Epithelial cell of esophagus (primary cell): Measurements from ENCODE around the gene ANKRD53.

ENCODE experiments used
- DNase-seq: peaks from one replicate; pipeline ENCODE4 v3.0.0; 2010; ENCODE audit warnings: low read depth
- H3K4me3 ChIP-seq: 2 replicates; pipeline ENCODE4 v1.5.1; 2011; ENCODE audit warnings: mild to moderate bottlenecking, low read length, control low read depth
- TF ChIP-seq, protein P1 (sequence below): IDR thresholded peaks from 2 replicates; pipeline ENCODE4 v1.5.1; 2011; ENCODE audit warnings: low read depth, mild to moderate bottlenecking, low read length, control low read depth, inconsistent platforms; ENCODE audit not compliant: insufficient read depth; ENCODE audit errors: missing control alignments

ANKRD53 gene

DNA sequence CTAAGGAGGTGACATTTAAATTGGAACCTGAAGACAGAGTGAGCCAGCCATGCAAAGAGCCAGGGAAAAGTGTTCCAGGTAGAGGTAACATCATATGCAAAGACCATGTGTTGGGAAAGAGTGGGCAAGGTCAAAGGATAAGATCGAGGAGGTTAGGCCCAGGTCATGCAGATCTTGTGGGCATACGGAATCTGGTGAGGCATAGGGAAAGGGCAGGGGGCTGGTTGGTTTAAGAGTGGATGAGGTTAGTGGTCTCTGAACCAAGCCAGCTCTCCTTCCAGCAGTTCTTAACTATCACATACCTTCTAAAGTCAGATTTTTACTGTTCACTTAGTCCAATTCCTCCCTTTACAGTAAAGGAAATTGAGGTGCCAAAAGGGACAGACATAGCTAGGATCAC is 3.0 kb downstream of the ANKRD53 start:
- TF ChIP-seq, protein P1, sequence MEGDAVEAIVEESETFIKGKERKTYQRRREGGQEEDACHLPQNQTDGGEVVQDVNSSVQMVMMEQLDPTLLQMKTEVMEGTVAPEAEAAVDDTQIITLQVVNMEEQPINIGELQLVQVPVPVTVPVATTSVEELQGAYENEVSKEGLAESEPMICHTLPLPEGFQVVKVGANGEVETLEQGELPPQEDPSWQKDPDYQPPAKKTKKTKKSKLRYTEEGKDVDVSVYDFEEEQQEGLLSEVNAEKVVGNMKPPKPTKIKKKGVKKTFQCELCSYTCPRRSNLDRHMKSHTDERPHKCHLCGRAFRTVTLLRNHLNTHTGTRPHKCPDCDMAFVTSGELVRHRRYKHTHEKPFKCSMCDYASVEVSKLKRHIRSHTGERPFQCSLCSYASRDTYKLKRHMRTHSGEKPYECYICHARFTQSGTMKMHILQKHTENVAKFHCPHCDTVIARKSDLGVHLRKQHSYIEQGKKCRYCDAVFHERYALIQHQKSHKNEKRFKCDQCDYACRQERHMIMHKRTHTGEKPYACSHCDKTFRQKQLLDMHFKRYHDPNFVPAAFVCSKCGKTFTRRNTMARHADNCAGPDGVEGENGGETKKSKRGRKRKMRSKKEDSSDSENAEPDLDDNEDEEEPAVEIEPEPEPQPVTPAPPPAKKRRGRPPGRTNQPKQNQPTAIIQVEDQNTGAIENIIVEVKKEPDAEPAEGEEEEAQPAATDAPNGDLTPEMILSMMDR: no peak
- DNase-seq: no peak

DNA sequence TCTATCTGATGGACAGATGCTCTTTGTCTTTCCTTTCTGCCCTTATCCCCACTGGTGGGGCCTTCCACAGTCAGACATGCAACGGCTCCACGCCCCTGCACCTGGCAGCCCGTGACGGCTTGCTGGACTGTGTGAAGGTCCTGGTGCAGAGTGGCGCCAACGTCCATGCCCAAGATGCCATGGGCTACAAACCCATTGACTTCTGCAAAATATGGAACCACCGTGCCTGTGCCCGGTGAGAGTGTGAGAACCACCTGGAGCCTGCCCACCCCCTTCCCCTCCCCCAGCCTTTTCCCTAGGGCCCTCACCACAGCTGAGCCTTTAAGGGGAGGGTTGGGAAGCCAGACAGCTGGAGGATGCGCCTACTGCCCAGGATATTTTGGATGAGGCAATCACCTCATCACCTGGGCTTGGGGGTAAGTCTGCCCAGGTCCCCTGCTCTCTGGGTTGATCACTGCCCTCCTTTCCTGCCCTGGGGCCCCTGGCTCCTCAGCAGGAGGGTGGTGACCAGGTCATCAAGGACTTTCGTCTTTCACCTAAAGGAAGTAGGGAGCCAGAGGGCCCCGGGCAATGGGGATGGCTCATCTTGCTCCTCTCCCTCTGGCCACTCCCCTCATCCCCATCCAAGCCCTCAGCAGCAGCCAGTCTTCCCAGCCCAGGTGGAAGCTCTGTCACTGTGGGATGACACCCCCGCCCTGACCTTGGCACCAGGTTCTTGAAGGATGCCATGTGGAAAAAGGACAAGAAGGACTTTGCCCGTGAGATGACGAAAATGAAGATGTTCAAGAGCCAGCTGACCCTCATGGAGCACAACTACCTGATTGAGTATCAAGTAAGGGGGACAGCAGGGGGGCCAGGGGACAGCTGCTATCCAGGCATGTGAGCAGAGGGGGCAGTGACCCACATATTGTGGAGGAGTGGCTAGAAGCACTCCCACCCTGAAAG is 3.7 kb downstream of the ANKRD53 start:
- TF ChIP-seq, protein P1: no peak
- no peak overlapping the region for H3K4me3 ChIP-seq
- no peak for DNase-seq

More for the DNA sequence above, 3.0 kb downstream of the ANKRD53 start:
- H3K4me3 ChIP-seq: no peak overlapping the region

DNA sequence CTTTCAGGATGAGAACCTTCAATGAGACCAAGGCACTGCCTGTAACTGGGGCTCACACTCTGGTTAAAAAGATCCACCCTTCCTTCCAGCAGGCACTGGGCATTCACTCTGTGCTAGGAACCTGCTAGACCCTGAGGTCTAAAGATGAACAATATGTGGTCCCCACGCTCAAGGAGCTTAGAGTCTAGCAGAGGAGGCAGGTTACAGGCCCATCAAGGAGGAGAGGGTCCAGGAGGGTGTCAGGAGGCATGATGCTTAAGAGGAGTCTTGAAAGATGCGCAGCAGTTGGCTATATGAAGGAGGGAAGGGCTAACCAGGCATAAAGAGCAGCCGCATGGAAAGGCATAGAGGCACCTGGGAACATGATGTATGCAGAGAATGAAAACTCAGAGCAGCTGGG is 4.5 kb downstream of the ANKRD53 start:
- H3K4me3 ChIP-seq: no peak overlapping the region
- TF ChIP-seq, protein P1: no peak

DNA sequence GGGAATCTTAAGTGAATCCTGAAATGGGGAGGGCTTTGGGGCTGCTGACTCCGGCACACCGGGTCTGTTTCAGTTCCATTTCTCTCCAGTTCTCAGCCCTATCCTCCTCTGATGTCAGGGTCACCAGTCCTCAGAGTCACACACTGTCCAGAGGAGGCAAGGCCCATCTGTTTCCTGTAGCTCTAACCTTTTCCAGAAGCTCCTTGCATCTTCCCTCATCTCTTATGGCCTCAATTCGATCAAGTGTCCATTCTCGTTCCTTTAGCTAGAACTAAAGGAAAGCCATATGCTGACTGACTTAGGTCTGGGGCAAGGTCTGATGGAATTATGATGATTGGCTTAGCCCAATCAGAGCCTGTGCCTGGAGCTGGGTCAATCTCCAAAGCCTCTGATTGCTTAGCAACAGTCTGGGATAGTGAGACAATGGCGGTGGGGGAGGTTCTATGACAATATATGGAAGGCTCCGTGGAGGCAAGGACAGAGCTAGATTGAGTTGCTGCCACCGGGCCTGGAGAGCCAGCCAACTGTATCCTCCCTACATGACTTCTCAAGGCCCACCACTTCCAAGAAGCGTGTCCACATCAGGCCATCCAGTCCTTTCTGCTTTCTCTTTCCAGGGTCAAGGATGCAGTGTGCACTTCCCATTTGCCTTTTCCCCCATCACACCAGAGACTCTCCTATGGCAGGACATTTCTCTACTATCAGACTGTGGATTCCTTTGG is 5.2 kb downstream of the ANKRD53 start:
- TF ChIP-seq, protein P1: no peak
- no peak overlapping the region for H3K4me3 ChIP-seq
- DNase-seq: no peak

More for the DNA sequence above, 4.5 kb downstream of the ANKRD53 start:
- no peak for DNase-seq

DNA sequence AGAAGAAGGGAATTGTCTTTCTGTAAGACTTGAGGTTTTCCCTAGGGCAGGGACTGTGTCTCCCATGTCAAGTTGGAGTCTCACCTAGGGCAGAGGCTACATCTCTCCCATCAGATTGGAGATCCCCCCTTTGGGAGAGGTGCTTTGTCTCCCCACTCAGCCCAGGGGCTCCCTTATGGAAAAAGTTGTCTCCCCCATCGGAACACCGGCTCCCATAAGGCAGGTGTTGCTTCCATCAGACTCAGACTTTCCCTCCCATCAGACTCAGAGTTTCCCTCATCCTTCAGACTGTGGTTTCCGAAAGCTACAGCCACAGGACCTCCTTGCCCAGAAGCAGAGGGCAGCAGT is 5.8 kb downstream of the ANKRD53 start:
- DNase-seq: no peak
- TF ChIP-seq, protein P1: no peak
- no peak overlapping the region for H3K4me3 ChIP-seq

DNA sequence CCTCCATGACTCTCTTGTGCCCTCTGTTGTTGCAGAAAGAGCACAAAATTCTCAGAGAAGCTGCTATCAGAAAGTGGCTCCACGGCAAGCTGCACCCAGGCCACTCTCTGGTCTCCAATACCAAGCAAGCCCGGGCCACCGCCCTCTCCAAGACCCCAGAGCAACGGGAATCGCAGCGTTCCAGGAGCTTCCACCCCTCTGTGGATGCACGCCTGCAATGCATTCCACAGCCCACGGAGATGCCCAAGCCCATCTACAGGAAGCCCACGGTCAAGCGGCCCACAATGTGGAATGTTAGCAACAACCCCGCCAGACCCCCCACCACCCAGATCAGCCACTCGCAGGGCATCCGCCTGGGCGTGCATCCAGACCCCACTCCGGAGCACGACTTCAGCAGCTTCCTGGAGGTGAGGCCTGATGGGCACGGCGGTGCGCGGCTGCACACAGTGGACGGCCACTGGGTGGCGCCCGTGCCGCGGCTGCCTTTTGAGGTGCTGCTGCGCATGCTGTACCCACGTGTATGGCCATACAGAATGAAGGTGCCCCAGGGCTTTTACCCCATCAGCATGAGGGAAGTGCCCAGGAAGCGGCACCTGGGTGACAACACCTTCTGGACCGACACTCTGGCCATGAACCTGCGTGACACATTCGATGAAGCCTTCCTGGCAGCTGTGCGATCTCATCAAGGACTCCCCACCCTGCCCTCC is 6.3 kb downstream of the ANKRD53 start:
- peak; percentile 73 for DNase-seq
- TF ChIP-seq, protein P1: peak; percentile 76
- H3K4me3 ChIP-seq: no peak overlapping the region
